Measurements from ENCODE around the gene FRMPD4.
A peak's percentile ranks its signal among the peaks of the same experiment; 100 is the strongest.

Gene FRMPD4

DNA sequence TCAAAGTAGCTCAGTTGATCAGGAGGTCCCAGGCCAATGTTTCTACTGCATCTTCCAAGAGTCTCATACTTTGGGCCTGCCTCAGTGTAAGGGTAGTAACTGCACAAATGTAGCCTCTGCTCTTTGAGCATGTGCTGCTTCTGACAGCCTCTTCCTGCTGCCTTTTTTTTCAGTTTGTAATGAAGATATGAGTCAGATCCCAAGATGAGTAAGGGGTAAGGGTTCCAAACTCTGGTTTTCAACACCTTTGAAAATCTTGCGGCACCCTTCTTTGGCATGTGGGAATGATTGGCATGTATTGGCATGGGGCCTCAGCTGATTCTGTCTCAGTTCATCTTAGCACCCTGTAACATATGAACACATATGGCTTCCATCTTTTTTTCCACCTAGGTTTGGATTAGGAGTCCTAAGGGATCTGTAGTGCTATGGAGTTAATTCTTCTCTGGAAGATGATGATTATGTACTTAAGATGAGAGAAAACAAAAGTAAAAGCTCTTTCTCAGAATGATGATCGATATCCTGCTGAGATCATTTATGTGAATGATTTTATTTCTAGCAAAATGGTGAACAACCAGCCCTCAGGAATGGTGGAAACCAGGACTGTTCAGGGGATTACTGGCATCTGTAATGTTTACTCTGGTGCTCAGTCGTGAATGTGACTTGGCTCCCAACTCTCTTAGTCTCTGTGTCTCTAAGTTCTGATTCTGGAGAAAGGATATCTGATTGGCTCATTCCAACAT, 534.3 kb downstream of the FRMPD4 start:
- peak; percentile 58 for DNase-seq (ENCODE audit: low spot score)

DNA sequence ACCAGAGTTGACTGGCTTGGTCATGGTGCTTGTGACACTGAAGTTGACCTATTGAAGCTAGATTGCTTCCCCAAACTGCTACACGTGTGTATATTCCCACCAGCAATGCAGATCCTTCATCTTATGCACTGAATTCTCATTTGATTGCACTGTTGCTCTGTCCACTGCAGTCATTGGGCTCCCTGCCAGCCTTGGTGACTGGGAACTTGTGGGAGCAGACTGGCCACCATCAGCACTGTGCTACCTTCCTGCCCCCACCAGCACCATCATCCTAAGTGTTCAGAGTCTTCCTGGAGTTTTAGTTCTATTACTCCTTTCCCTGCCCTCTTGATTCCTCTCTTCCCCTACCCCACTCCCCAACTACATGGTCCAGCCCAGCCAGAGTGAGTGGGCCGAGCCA, 535.2 kb downstream of the FRMPD4 start:
- no peak for DNase-seq (ENCODE audit: low spot score)

DNA sequence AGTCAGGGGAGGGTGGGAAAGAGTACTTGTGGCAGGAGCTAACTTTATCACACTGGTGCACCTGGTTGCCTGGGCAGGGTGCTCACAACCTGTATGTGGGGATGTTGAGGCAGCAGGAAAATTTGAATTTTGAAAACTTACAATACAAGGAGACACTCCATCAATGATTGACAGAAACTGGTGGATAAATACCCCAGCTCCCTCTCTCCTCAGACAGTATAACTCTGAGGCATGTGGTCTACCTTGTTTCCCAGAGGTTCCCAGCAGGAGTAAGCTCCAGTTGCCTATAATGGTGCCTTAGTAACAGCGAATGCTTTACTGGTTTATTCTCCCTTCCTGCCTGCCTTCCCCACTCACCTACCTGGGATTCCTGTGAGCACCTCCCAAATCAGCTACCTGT, 541.2 kb downstream of the FRMPD4 start:
- DNase-seq (ENCODE audit: low spot score) = no peak

DNA sequence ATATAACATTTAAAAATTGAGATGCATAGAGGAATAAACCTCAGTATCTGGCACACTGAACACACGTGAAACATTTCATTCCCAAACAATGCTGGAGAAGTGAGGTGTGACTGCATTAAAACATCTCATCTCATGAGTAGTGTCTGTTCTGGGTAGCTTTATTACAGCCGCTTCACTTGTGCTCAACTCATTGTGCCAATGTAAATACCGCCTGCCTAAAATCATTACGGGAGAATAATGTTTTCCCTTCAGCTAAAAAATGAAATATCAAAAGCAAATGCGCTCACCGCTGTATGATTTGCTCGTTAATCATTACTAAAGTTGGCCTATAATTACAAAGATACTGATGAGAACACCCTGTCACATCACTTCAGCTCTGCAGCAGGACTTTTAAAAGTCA, 542.8 kb downstream of the FRMPD4 start:
- DNase-seq (ENCODE audit: low spot score) = no peak

DNA sequence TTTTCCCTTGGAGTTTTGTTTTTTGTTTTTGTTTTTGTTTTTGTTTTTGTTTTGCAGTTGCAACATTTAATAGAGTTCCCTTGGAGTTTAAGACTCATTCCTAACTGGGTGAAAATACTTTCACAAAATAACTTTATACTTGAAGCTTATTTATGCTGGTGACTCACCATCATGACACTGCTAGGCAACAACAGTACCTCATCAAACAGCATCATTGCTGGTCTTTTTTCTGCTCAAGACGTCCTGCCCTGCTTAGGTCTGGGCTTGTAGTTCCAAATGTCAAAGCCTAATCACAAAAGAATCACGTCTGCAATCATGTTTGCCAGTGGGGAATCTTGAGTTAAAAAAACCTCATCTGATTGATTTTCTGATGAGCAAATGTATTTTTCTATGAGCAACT, 547.3 kb downstream of the FRMPD4 start:
- DNase-seq (ENCODE audit: low spot score) = no peak

DNA sequence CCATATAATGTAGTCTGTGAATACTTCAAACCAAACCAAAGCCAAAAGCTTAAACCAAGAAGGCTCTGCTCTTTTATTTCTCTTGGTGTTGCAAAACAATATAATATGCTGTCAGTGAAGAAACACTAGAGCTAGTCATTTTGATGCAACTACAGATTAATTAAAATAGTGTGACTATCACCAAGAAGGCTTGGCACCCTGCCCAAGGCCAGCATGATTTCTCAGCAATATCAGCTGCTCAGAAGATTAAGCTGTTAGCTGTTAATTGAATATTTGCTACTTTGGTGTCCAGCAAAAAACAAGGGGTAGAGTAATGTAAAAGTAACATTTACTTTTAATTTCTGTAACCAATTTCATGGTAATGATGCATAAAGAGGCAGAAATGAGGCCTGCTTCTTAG, 548.1 kb downstream of the FRMPD4 start:
- DNase-seq (ENCODE audit: low spot score) = no peak

DNA sequence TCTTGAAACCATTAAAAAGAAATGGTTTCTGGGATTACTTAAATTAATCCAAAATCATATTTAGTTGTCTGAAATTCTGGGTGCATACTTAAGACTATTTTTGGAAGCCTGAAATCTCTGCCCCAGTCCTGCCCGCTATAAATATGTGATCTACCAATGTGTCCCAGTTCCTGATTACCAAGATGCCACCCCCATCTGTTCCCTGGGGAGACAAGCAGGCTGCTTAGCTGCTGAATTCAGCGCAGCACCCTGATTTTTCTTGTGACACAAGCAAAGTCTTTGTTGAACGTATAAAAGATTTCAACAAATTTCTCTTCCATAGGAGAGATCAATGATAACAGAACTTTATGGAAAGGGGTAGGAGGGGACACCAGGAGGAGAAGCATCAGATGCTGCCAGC, 552.4 kb downstream of the FRMPD4 start:
- DNase-seq (ENCODE audit: low spot score) = no peak

DNA sequence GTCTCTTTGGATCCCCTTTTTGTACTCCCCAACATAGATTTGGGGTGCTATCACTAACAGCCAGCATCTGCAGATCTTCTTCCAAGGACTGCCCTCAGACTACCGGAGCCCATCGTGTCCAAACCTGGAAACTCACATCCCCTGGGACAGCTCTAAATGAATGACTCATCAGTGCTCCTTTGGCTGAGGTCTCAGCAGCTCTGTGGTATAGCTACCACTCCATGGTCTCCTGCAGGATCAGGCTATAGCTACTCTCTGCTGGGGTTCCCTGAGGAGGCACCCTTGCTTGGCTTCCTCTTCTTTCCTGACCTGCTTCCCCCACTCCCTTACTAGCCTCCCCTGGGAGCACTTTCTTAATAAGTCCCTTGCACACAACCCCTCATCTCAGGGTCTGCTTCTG, 555.5 kb downstream of the FRMPD4 start:
- no peak for DNase-seq (ENCODE audit: low spot score)

DNA sequence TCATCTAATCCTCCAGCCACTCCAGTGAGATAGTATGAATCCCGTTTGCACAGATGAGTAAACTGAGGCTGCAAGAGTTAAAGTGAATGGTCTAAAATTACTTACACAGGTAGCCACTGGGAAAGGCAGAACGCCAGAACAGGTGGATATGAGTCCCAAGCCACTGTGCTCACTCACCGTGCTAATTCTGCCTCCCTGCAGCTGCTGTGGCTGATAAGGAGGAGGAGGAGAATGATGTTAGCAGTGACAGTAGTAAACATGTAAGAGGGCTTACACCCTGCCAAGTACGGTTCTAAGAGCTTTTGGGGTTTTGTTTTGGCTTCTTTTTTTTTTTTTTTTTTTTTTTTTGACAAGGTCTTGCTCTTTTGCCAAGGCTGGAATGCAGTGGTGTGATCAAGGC, 562.5 kb downstream of the FRMPD4 start:
- DNase-seq (ENCODE audit: low spot score) = no peak

DNA sequence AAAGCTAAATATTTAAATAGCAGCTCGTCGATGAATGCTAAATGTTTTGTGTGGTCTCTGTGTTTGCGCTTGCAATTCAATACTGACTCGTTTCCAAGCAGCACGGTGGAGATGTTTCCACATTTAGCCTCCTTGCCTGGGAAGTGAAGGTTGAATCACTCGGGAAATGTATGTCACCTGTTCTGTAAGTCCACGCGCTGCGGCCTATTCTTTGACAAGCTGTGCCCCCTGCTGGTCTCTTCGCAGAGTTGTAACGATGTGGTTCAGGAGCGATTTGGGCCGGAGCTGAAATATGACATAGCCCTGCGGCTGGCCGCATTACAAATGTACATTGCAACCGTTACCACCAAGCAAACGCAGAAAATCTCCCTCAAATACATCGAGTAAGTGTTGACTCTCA, 563.4 kb downstream of the FRMPD4 start:
- peak; percentile 52 for DNase-seq (ENCODE audit: low spot score)

DNA sequence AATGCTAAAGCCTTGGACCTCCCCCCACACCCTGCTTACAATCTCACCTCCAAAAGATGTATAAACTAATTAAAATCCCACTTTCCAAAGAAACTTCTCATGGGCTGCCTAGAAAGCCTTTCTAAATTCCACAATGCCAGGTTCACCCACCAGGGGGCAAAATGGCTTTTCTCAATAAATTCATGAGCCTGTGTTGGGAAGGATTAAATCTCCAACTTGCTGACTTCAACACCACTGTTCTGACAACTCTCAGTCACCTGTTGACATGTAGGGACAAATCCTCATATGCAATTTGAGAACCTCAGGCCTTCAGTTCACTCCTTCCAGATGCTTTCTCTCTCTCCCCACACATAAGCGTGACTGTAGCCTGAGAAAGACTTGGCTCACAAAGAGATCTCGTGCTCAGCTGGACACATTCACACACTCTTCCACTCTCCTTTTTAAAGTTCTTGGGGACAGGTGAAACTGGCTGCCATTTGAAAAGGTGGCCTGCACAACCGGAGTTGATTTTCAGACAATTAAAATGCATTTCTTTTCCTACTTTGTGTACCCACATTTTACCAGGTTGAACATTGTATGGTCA, 564.3 kb downstream of the FRMPD4 start:
- no peak for DNase-seq (ENCODE audit: low spot score)

DNA sequence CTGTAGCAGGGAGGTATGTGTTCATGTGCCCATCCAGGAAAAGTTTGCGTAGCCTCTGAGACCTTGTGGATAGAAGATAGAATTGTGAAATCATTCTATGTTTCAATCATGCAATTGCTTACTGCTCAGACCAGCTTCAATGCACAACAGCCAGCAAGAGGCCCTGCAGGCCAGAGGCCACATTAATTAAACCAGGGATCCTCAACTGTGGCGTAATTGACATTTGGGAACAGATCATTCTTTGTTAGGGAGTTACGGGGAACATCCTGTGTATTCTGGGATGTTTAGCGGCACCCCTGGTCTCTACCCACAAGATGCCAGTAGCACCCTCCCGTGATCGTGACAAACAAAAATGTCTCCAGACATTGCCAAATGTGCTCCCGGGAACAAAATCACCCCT, 566.4 kb downstream of the FRMPD4 start:
- DNase-seq (ENCODE audit: low spot score) = no peak

DNA sequence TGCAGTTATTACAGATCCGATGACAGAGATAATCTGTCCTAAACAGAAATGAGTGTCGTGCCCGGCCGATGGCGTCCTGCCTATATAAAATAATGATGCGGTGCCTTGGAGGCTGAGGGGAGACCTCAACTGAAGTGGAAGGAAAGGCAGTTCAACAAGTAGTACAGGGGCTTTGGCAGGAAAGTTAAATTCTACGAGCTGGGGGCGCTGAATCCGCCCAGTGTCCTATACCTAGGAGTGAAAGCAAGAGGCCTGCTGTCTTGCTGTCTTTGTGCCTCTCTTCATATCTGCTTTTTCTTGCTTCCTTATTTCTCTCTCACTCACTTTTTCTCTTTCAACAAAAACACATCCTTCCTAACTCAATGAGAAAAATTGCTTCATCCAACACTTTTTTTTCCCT, 570.8 kb downstream of the FRMPD4 start:
- DNase-seq (ENCODE audit: low spot score) = no peak

DNA sequence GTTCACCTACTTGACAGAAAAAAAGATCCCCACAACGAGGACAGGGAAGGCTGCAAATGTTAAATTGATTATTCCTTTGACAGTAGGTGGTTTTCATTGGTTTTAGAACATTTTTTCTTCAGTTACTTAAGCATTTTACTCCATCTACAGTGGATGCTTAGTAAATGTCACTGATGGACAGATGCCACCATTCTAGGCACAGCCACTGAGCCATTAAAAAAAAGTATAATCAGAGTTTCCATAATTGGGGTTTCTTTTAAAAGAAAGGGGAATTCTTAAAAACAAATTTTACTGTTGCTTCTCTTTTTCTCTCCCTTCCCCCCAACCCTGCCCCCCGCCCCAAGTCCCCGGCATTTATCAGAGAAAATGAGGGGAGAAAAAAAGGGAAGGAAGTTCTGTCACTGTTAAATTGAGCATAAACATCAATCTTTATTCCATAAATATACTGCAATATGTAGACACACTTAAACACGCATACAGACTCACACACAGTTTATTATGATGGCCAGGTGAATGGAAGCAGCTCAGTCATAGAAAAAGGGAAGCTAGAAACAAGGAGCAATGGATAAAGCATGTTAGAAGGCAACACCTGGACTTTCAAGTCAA, 573.3 kb downstream of the FRMPD4 start:
- DNase-seq (ENCODE audit: low spot score) = no peak

DNA sequence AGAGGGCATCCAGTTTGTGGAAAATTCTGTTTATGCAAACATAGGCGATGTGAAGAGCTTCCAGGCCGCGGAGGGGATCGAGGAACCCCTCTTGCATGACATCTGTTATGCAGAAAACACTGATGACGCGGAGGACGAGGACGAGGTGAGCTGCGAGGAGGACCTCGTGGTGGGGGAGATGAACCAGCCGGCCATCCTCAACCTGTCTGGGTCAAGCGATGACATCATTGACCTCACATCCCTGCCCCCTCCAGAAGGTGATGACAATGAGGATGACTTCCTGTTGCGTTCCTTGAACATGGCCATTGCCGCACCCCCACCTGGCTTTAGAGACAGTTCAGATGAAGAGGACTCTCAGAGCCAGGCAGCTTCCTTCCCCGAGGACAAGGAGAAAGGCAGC, 578.3 kb downstream of the FRMPD4 start:
- DNase-seq (ENCODE audit: low spot score) = no peak

DNA sequence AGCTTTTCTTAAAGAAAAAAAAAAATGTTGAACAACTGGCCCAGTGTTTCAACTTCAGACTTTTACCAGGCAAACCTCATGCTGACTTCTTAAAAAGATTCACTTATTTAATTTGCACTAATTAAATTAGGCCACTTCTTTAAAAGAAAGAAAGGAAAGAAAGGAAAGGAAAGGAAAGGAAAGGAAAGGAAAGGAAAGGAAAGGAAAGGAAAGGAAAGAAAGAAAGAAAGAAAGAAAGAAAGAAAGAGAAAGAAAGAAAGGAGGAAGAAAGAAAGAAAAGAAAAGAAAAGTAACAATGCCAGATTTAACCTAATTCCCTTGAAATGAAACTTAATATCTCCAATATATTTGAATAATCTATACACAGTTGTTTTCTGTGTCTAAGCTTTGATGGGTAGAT, 581.6 kb downstream of the FRMPD4 start:
- no peak for DNase-seq (ENCODE audit: low spot score)

DNA sequence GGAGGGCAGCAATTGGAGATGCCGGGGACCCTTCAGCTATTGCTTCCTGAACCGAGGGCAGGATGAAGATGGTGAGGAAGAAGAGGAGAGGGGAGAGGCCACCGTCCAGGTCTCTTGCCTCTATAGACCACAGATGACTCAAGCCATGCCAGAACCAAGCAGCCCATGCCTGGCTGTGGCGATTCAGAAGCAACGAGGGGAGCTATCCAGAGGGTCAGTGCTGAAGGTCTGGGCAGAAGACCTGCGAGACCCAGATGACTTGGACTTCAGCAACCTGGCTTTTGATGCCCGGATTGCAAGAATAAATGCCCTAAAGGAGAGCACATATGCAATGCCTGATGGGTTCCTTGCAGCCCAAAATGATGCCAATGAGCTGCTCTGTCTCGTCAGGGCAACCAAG, 582.8 kb downstream of the FRMPD4 start:
- DNase-seq (ENCODE audit: low spot score) = no peak

DNA sequence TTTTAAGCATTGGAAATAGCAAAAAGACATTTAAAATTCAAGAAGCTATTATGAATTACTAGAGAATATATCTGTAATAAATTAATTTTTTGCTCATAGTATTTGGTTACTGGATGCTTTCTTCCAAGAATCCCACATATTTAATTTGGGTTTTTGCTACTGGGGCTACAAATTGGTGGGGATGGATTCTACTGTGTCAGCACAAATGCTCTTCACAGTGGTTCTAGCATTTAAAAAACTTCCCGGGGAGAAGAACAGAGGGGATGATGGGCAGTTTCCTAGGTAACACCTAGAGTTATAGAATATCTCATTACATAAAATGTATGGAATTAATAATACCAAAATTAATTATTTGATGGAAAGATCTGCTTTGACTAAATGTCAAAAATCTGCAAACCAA, 584.0 kb downstream of the FRMPD4 start:
- DNase-seq (ENCODE audit: low spot score) = no peak

DNA sequence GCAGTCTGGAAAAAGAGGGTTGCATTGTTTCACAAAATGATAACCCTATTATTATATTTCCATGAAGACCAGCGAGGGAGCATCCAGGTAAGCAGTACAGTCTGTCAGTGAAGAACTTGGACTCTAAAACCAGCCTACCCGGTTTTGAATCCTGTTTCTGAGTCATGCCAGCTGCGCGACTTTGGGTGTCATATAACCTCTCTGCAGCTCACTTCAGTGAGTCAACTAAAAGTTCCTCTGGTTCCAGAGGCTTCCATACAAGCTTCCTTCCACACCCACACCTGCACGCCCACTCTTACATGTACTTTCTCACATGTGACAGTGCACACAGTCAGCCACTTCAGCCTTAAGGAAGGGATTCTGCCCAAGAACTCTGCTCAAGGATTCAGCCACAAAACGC, 603.1 kb downstream of the FRMPD4 start:
- DNase-seq (ENCODE audit: low spot score) = no peak

DNA sequence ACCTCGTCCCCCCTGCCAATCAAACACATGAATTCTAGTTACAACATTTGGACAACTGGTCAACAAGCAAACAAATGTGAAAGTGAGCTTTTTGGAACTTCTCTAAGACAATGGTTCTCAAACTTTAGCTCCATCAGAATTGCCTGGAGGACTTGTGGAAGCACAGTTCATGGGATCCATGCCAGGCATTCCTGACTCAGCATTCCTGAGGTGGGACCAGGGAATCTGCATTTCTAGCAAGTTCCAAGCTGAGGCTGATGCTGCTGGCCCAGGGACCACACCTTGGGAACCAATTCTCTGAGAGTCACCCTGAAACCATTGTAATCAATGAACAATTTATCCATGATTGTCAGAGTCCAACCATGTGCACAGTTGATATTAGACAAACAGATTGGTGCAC, 609.2 kb downstream of the FRMPD4 start:
- no peak for DNase-seq (ENCODE audit: low spot score)

DNA sequence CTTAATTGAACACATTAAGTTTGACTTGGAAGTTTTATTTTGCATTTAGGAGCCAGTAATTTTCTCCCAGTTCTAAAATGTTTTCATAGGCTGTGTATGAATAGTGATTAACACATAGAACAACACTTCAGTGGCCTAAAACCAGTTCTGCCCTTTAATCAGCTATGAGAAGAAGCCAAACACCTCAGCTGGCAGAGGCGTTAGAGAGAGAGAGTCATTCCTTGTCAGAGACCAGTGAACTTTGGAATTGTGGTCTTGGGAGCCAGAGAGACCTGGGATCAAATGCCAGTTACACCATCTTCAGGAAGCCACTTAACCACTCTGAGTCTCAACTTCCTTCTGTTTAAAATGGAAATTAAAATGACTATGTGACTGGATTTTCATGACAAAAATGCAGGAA, 613.6 kb downstream of the FRMPD4 start:
- DNase-seq (ENCODE audit: low spot score) = no peak

DNA sequence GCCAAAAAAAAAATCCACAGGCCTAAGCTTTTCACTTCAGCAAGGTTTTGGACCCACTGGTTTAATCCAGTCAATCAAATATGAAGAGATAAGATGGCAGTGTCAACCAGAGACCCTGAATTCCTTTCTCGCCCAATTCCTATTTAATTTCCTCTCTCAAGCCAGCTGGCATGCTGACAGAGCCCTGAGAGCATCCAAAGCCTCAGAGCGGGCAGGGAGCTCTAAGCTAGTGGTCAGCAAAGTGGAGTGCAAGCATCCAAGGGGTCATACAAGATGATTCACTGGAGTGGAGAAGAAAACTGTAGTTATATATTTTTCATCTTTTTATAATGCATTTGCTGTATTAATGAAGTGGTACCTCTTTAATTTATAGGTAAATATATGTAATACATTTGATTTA, 615.1 kb downstream of the FRMPD4 start:
- no peak for DNase-seq (ENCODE audit: low spot score)

DNA sequence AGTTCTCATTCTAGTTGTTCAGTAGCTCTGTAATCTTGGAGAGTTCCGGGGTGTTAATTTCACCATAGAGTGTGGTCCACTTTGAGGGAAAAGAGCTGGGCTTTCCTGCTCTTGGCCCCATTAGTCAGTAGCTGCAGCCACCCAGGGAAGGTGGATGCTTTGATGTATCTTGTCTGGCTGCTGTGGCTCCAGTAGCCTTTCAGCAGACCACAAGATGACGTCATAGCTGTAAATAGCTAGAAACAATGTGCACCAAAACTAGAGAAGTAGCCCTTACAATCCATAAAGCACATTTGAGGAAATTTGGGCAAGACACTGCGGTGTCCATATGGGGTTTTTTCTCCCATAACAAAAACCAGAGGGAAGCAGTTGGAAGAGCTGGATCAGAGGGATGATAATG, 620.0 kb downstream of the FRMPD4 start:
- DNase-seq (ENCODE audit: low spot score) = no peak

DNA sequence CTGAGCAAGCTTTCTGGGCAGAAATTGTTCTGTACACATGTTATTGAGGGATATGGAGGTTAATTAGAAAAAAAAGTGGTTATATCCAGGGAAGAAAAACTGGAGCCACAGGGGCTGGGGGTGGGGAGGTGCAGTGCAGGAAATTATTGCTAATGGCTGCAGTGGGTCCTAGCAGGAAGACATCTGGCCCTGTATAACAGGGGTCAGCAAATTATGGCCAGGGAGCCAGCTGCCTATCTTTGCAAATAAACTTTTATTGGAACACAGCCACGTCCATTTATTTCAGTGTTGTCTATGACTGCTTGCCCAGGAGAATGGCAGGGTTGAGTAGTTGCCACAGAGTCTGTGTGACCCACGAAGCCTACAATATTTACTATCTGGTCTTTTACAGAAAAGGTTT, 629.6 kb downstream of the FRMPD4 start:
- DNase-seq (ENCODE audit: low spot score) = no peak
